ENCODE results near the gene MAGEA3.
"Not testable (repeated sequence)": the region's sequence is repeated elsewhere in the genome, so short reads cannot be mapped to it uniquely, and the experiment has no call there.

Gene MAGEA3, protein sequence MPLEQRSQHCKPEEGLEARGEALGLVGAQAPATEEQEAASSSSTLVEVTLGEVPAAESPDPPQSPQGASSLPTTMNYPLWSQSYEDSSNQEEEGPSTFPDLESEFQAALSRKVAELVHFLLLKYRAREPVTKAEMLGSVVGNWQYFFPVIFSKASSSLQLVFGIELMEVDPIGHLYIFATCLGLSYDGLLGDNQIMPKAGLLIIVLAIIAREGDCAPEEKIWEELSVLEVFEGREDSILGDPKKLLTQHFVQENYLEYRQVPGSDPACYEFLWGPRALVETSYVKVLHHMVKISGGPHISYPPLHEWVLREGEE

DNA sequence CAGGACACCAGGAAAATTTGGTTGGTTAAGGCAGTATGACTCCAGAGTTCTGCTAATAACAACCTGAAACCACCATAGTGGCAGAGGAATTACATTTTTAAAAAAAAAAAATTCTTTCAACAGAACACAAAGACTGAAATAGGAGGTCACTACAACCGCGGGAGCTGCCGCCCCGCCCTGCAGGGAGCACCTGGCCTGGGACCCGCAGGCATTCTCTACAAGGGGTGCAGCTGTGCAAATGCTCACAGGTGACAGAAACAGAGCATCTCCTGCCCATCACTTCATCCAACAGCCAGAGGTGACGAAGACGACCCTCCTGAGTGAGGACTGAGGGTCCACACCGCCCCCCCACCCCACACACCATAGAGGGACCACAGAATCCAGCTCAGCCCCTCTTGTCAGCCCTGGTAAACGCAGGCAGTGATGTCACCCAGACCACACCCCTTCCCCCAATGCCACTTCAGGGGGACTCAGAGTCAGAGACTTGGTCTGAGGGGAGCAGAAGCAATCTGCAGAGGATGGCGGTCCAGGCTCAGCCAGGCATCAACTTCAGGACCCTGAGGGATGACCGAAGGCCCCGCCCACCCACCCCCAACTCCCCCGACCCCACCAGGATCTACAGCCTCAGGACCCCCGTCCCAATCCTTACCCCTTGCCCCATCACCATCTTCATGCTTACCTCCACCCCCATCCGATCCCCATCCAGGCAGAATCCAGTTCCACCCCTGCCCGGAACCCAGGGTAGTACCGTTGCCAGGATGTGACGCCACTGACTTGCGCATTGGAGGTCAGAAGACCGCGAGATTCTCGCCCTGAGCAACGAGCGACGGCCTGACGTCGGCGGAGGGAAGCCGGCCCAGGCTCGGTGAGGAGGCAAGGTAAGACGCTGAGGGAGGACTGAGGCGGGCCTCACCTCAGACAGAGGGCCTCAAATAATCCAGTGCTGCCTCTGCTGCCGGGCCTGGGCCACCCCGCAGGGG is at the start of gene MAGEA3:
Gene MAGEA3, plus strand, starts transcription at position 843 of the 980 bp plus-strand sequence. CDS start 2,039 bp downstream, outside the sequence.
- DNase-seq (ENCODE audit: low spot score), result not testable (repeated sequence)

DNA sequence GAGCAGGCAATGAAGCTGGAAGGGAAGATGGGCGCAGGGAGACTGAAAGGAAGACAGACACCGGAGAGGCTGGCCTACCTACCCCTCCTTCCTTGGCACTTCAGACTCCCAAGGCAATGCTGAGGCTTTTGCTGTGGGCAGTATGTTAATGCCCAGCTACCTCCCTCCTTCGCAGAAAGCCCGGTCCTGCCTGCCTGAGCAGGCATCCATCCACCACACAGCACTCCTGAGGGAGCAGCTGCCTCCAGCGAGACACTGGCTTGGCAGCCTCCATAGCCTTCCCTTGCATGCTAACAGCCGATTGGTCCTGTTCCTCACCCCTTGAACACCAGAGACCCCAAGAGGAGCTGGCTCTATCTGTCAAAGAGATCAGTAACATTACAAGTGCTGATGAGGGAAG is 46.5 kb upstream of the MAGEA3 start:
- no peak for DNase-seq (ENCODE audit: low spot score)

DNA sequence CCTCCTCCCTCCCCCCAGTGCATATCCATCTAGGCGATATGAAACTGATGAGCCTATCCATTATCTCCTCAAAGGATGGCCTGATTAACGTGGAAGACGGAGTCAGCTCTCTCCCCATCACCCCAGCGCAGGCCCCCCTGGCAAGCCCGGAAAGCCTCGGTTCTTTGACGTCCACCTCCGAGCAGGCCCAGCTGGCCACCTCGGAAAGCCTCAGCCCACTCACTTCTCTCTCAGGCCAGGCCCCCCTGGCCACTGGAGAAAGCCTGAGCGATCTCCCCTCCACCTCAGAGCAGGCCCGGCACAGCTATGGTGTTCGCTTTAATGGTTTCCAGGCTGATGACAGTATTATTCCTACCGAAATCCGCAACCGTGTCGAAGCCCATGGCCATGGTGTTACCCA is 46.1 kb upstream of the MAGEA3 start:
- no peak for DNase-seq (ENCODE audit: low spot score)

DNA sequence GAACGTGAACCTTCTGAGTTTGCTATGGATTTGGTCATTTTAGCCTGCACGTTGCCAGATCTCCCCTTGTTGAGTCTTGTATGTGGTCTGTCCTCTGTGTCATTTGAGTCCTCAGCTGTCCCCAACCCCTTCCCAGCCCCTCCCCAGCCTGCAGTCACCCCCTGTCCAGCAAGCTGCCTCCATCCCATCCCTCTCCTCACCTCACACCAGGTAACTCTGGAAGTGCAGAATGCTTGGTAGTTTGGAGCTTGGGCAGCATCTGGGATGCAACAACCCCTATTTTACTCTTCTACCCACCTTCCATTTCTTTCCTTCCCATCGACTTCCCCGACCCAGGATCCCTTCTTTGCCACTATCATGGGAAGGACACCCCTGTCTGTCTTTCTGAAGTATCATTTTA is 42.5 kb upstream of the MAGEA3 start:
- DNase-seq (ENCODE audit: low spot score), result no peak

DNA sequence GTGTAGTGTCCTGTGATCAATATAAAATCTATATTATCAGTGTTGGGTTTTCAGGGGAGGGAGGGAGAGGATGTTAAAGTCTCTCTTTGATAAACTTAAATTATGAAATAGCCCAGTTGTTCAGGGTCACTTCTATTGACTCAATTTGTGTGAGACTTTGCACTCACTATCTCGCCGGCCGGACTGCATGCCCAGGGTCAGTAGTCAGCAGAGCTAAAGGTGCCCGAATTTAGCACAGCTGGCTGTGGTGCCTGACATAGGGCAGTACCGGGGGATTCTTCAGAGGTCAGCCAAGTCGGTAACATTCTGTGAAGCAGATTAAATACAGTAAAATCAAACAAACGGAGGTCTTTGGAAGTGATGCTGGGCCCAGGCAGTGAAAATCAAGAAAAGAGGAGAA is 41.7 kb upstream of the MAGEA3 start:
- no peak for DNase-seq (ENCODE audit: low spot score)

DNA sequence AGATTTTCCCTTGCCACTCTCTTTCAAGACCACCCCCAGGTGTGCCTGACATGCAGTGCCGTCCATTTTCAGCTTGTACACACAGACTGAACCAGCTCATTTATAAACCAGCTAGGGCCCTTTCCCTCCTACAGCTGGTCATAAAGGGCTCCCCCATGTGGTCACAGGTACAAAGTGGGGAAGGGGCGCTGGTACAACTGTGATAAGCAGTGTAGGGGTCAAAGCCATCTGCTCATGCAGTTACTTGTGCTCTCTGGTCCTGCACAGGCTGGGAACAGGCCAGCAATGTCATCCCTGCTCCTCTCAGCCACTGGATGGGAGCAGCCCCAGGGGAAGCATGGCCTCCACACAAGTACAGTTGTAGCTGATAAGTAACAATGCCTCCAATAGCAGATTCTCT is 40.3 kb upstream of the MAGEA3 start:
- DNase-seq (ENCODE audit: low spot score), result no peak

DNA sequence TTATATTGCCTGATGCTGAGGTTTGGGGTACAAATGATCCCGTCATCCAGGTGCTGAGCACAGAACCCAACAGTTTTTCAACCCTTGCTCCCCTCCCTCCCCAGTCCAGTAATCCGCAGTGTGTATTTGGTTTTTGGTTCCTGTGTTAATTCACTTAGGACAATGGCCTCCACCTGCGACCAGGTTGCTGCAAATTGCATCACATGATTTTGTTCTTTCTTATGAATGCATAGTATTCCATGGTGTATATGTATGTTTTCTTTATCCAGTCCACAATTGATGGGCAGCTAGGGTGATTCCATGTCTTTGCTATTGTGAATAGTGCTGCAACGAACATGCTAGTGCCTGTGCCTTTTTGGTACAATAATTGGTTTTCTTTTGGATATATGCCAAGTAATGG is 35.5 kb upstream of the MAGEA3 start:
- no peak for DNase-seq (ENCODE audit: low spot score)

DNA sequence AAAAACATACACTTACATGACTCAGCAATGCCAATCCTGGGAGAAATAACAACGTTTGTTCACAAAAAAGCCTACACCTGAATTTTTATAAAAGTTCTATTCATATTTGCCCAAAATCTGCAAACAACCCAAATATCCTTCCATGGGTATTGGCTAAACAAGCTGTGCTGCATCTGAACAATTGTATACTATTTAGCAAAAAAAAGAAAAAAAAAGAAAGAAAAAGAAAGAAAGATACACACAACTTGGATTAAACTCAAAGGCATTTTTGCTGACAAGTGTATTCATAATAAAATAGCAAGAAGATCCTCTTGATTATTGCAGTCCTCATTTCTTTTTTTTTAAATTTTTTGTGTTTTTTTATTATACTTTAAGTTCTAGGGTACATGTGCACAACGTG is 24.5 kb upstream of the MAGEA3 start:
- no peak for DNase-seq (ENCODE audit: low spot score)

DNA sequence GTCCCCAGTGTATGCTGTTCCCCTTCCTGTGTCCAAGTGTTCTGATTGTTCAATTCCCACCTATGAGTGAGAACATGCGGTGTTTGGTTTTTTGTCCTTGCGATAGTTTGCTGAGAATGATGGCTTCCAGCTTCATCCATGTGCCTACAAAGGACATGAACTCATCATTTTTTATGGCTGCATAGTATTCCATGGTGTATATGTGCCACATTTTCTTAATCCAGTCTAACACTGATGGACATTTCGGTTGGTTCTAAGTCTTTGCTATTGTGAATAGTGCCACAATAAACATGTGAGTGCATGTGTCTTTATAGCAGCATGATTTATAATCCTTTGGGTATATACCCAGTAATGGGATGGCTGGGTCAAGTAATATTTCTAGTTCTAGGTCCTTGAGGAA is 23.9 kb upstream of the MAGEA3 start:
- not testable (repeated sequence) for DNase-seq (ENCODE audit: low spot score)

DNA sequence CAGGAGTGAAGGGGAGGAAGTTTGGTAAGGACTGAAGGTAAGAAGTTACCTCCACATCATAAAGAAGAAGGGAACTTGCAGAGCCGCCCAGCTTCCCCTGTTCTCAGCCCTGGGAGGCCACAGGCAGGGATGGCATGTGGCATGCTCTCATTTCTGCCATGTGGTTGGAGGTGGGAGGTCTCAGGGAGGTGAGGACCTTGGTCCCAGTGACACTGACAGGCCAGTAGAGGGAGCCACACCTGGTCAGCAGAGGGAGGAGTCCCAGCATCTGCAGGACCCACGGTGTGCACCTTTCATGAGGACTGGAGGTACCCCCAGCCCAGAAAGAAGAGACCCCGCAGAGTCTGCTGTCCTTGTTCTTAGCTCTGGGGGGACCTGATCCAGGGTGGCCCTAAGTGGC is 17.6 kb upstream of the MAGEA3 start:
- not testable (repeated sequence) for DNase-seq (ENCODE audit: low spot score)

DNA sequence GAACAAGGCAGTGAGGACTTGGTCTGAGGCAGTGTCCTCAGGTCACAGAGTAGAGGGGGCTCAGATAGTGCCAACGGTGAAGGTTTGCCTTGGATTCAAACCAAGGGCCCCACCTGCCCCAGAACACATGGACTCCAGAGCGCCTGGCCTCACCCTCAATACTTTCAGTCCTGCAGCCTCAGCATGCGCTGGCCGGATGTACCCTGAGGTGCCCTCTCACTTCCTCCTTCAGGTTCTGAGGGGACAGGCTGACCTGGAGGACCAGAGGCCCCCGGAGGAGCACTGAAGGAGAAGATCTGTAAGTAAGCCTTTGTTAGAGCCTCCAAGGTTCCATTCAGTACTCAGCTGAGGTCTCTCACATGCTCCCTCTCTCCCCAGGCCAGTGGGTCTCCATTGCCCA is 1.8 kb downstream of the MAGEA3 start:
- DNase-seq (ENCODE audit: low spot score), result not testable (repeated sequence)

DNA sequence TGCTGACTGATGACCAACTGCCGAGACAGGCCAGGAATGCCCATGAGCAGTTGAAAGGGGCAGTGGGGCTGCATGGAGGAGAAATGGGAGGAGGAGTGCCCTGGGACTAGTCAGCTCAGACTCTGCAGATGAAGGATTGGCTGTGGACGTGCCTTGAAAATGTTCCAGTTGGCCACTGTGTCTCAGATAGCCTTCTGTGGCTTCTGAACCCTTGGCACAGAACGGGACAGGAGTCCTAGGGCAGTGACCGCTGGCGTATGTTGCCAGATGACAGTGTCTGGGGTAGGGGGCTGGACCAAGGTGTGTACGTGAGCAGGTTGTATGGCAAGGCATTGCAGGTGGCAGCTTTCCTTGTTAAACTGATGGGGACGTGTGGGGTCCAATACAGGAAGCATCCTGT is 7.9 kb downstream of the MAGEA3 start:
- DNase-seq (ENCODE audit: low spot score), result not testable (repeated sequence)

DNA sequence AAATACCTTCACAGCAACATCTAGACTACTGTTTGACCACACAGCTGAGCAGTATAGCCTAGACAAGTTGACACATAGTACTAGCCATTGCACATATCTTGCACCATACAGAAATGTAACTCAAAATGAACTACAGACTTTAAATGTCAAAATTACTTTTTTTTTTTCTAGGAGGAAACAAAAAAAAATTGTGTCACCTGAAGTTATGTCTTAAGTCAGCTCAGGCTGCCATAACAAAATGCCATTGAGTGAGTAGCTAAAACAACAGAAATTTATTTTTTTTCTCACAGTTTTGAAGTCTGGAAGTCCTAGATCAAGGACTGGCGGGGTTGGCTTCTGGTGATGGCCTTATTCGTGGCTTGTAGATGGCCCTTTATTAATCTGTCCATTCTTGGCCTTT is 10.6 kb downstream of the MAGEA3 start, which contains the start of gene CSAG2:
Gene CSAG2, minus strand, starts transcription at position 101 of the 400 bp plus-strand sequence. CDS start 161 bp downstream, outside the sequence.
- DNase-seq (ENCODE audit: low spot score), result not testable (repeated sequence)

DNA sequence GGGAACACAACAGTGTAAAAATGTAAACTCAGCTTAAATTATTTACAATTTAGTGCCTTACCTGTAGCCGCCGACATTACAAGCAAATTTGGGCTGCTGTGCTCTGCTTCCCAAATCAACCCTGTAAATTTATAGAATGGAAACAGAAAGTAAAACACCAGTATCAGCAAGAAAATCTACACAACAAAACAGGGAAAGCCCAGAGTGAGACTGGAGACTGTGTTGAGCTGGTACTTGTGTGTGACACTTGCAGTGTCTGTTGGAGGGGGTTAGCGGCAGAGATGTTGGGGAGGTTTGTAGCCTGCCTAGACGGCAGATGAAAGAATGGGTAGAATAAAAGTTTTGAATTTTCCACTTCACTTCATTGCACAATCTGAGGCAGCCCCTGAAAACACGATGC is 14.6 kb downstream of the MAGEA3 start:
- not testable (repeated sequence) for DNase-seq (ENCODE audit: low spot score)

DNA sequence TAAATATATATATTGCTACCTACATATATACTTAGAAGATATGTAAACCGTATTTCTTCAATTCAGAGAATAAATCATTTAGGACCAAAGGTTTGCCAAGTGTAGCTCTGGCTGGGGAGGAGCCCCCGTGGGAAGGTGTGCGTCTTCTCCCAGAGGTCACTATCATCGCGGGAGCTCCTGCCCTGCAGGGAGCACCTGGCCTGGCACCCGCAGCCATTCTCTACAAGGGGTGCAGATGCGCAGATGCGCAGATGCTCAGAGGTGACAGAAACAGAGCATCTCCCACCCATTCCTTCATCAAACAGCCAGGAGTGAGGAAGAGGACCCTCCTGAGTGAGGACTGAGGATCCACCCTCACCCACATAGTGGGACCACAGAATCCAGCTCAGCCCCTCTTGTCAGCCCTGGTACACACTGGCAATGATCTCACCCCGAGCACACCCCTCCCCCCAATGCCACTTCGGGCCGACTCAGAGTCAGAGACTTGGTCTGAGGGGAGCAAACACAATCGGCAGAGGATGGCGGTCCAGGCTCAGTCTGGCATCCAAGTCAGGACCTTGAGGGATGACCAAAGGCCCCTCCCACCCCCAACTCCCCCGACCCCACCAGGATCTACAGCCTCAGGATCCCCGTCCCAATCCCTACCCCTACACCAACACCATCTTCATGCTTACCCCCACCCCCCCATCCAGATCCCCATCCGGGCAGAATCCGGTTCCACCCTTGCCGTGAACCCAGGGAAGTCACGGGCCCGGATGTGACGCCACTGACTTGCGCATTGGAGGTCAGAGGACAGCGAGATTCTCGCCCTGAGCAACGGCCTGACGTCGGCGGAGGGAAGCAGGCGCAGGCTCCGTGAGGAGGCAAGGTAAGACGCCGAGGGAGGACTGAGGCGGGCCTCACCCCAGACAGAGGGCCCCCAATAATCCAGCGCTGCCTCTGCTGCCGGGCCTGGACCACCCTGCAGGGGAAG is 15.5 kb downstream of the MAGEA3 start, which contains the start of gene MAGEA2B:
Gene MAGEA2B, plus strand, starts transcription at position 814 of the 973 bp plus-strand sequence. CDS start 2,479 bp downstream, outside the sequence.
- DNase-seq (ENCODE audit: low spot score), result not testable (repeated sequence)

DNA sequence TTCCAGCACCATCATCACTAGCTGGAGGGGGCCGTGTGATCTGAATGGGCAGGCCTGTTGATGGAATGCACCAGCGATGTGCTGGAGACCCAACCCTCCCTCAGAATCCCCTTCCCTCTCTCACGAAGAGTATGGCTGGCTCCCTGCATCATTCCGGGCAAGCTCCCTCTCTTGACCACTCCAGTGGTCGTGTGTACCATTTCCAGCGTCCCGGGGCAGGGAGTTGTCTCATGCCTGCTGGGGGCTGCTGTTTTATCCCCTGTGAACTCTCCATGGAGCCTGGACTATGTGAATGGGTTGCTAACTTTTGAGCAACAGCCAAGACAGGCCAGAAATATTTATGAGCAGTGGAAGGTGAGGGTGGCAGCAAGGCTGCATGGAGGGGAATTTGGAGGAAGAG is 26.8 kb downstream of the MAGEA3 start:
- no peak for DNase-seq (ENCODE audit: low spot score)

DNA sequence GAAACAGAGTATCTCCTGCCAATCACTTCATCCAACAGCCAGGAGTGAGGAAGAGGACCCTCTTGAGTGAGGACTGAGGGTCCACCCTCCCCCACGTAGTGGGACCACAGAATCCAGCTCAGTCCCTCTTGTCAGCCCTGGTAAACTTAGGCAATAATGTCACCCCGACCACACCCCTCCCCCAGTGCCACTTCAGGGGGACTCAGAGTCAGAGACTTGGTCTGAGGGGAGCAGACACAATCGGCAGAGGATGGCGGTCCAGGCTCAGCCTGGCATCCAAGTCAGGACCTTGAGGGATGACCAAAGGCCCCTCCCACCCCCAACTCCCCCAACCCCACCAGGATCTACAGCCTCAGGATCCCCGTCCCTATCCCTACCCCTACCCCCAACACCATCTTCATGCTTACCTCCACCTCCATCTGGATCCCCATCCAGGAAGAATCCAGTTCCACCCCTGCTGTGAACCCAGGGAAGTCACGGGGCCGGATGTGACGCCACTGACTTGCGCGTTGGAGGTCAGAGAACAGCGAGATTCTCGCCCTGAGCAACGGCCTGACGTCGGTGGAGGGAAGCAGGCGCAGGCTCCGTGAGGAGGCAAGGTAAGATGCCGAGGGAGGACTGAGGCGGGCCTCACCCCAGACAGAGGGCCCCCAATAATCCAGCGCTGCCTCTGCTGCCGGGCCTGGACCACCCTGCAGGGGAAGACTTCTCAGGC is 34.8 kb downstream of the MAGEA3 start, which contains the start of the genes CSAG1 and MAGEA12:
Gene CSAG1, minus strand, starts transcription at position 461 of the 715 bp plus-strand sequence. CDS start 1,261 bp downstream, outside the sequence.
Gene MAGEA12, plus strand, starts transcription at position 497 of the 715 bp plus-strand sequence. CDS start 2,405 bp downstream, outside the sequence.
- DNase-seq (ENCODE audit: low spot score), result no peak

DNA sequence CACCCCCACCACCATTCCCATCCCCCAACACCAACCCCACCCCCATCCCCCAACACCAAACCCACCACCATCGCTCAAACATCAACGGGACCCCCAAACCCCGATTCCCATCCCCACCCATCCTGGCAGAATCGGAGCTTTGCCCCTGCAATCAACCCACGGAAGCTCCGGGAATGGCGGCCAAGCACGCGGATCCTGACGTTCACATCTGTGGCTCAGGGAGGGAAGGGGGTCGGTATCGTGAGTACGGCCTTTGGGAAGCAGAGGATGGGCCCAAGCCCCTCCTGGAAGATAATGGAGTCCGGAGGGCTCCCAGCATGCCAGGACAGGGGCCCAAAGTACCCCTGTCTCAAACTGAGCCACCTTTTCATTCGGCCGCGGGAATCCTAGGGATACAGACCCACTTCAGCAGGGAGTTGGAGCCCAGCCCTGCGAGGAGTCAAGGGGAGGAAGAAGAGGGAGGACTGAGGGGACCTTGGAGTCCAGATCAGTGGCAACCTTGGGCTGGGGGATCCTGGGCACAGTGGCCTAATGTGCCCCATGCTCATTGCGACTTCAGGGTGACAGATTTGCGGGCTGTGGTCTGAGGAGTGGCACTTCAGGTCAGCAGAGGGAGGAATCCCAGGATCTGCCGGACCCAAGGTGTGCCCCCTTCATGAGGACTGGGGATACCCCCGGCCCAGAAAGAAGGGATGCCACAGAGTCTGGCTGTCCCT is 35.7 kb downstream of the MAGEA3 start:
- not testable (repeated sequence) for DNase-seq (ENCODE audit: low spot score)

DNA sequence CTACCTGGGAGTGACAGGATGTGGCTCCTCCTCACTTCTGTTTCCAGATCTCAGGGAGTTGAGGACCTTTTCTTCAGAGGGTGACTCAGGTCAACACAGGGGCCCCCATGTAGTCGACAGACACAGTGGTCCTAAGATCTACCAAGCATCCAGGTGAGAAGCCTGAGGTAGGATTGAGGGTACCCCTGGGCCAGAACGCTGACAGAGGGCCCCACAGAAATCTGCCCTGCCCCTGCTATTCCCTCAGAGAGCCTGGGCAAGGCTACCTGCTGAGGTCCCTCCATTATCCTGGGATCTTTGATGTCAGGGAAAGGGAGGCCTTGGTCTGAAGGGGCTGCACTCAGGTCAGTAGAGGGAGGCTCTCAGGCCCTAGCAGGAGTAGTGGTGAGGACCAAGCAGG is 36.5 kb downstream of the MAGEA3 start:
- no peak for DNase-seq (ENCODE audit: low spot score)

All from LoVo (cell line).